Esophagus squamous epithelium (tissue), 4 donors: ENCODE measurements around the gene PEF1.

Source experiments
- CTCF ChIP-seq, 6 experiments: fragments of 450-650 bp in 4 of 6; fragments of 200-600 bp in 2 of 6; sonication (generic) in 2 of 6; IDR thresholded peaks; one replicate each; pipeline ENCODE4 v1.5.1; 2016 to 2019; ENCODE audit warnings: antibody characterized with exemption in 6 of 6, mild to moderate bottlenecking in 4 of 6, moderate library complexity in 4 of 6
- POLR2A ChIP-seq, 4 donors: fragments of 450-650 bp; IDR thresholded peaks; one replicate each; pipeline ENCODE4 v1.6.1; 2017; ENCODE audit warnings: antibody characterized with exemption in 4 of 4, mild to moderate bottlenecking in 4 of 4, moderate library complexity in 3 of 4

- no peak for TF ChIP-seq CTCF (IDR thresholded peaks at IDR 0.05)
- no peak for TF ChIP-seq POLR2A (IDR thresholded peaks at IDR 0.05)
Measured at GRCh38 chr1:31648641-31649357, 4.1 kb upstream of the PEF1 start.
